ENCODE measurements around the gene C16orf74. TPM values are rescaled to one million over a fixed set of nuclear protein-coding genes. Genes with fewer than 3 reads are reported as not detected.

The C16orf74 gene
- total RNA-seq, 4 donors from 2014 or later = 1.3 TPM; not detected in 3

- peaks cover 5 to 7% (median 5%) of the 10 kb centered on the region in 3 donors for H3K27me3 ChIP-seq
- no peaks in the 10 kb centered on the region for H3K36me3 ChIP-seq
- H3K27ac ChIP-seq = no peak overlapping the region
- TF ChIP-seq POLR2A (IDR thresholded peaks at IDR 0.05) = no peak
- TF ChIP-seq, protein P1, sequence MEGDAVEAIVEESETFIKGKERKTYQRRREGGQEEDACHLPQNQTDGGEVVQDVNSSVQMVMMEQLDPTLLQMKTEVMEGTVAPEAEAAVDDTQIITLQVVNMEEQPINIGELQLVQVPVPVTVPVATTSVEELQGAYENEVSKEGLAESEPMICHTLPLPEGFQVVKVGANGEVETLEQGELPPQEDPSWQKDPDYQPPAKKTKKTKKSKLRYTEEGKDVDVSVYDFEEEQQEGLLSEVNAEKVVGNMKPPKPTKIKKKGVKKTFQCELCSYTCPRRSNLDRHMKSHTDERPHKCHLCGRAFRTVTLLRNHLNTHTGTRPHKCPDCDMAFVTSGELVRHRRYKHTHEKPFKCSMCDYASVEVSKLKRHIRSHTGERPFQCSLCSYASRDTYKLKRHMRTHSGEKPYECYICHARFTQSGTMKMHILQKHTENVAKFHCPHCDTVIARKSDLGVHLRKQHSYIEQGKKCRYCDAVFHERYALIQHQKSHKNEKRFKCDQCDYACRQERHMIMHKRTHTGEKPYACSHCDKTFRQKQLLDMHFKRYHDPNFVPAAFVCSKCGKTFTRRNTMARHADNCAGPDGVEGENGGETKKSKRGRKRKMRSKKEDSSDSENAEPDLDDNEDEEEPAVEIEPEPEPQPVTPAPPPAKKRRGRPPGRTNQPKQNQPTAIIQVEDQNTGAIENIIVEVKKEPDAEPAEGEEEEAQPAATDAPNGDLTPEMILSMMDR (IDR thresholded peaks at IDR 0.05 in 4 of 5, conservative IDR thresholded peaks at IDR 0.05 in 1 of 5) = peak in 4 of 5 experiments; percentile 65 to 73 (median 70)
- DNase-seq (peak in 1 of 2 donors; percentile 14), ATAC-seq (peak; percentile 46 to 77)
- H3K9me3 ChIP-seq = no peaks in the 10 kb centered on the region
- in situ Hi-C loops (cut with MboI; ENCODE audit: low sequenced_read_pairs in 4 of 4) (no loop called here), intact Hi-C loops (cut with DNase I; ENCODE audit: low total_unique reads) (loop anchor here (1.0 to 5.0 kb wide), 2 partner anchors 83 to 101 kb away; no protein-coding TSS in a partner anchor)
- H3K4me3 ChIP-seq = no peak overlapping the region
- H3K4me1 ChIP-seq = no peaks in the 10 kb centered on the region
Observed at GRCh38 chr16:85759631-85760419, 8.9 kb upstream of the C16orf74 start.

GRCh38 chr16:85759136-85759535 lies 8.2 kb upstream of the C16orf74 start:
- DNase-seq (no peak), ATAC-seq (no peak)
- TF ChIP-seq, protein P1 (IDR thresholded peaks at IDR 0.05 in 4 of 5, conservative IDR thresholded peaks at IDR 0.05 in 1 of 5) = no peak
- TF ChIP-seq POLR2A (IDR thresholded peaks at IDR 0.05) = no peak
- Histone ChIP-seq H3K27ac (no peak overlapping the region), H3K4me3 (no peak overlapping the region), H3K27me3 (peaks cover 5 to 7% (median 5%) of the 10 kb centered on the region in 3 donors), H3K36me3 (no peaks in the 10 kb centered on the region), H3K4me1 (no peaks in the 10 kb centered on the region), H3K9me3 (no peaks in the 10 kb centered on the region)
- intact Hi-C loops (cut with DNase I; ENCODE audit: low total_unique reads) (loop anchor here (1.0 to 5.0 kb wide), 2 partner anchors 82 to 100 kb away; no protein-coding TSS in a partner anchor), in situ Hi-C loops (cut with MboI; ENCODE audit: low sequenced_read_pairs in 4 of 4) (no loop called here)

DNA sequence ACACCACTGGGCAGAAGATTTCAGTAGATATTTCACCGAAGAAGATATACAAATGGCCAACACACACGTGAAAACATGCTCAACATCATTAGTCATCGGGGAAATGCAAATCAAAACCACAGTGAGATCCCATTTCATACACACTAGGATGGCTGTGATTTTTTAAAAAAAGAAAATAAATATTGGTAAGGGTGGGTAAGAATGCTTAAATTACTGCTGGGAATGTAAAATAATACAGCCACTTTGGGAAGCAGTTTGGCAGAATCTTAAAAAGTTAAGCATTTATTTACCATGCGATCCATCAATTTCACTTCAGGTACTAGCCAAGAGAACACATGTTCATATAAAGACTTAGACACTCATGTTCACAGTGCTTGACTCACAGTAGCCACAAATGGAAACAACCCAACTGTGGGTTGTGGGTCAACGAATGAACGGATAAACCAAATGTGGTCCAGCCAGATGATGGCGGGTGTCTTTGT lies 6.5 kb upstream of the C16orf74 start:
- ATAC-seq = no peak
- TF ChIP-seq POLR2A (IDR thresholded peaks at IDR 0.05) = no peak
- TF ChIP-seq, protein P1 (IDR thresholded peaks at IDR 0.05 in 4 of 5, conservative IDR thresholded peaks at IDR 0.05 in 1 of 5) = no peak

GRCh38 chr16:85755929-85756768 lies 5.3 kb upstream of the C16orf74 start:
- Histone ChIP-seq H3K27ac (no peak overlapping the region), H3K9me3 (no peaks in the 10 kb centered on the region), H3K36me3 (no peaks in the 10 kb centered on the region), H3K4me1 (no peaks in the 10 kb centered on the region), H3K27me3 (peaks cover 0 to 9% (median 5%) of the 10 kb centered on the region in 3 donors), H3K4me3 (no peak overlapping the region)
- intact Hi-C loops (cut with DNase I; ENCODE audit: low total_unique reads) = loop anchor here (5.0 kb wide), 1 partner anchor 79 kb away; no protein-coding TSS in a partner anchor
- no peak for ATAC-seq
- DNase-seq = no peak
- TF ChIP-seq, protein P1 (IDR thresholded peaks at IDR 0.05 in 4 of 5, conservative IDR thresholded peaks at IDR 0.05 in 1 of 5) = no peak
- no peak for TF ChIP-seq POLR2A (IDR thresholded peaks at IDR 0.05)
- in situ Hi-C loops (cut with MboI; ENCODE audit: low sequenced_read_pairs in 4 of 4) = no loop called here

More for the DNA sequence above, 6.5 kb upstream of the C16orf74 start:
- in situ Hi-C loops (cut with MboI; ENCODE audit: low sequenced_read_pairs in 4 of 4) = no loop called here
- no peak overlapping the region for H3K27ac ChIP-seq
- intact Hi-C loops (cut with DNase I; ENCODE audit: low total_unique reads) = loop anchor here (5.0 kb wide), 1 partner anchor 80 kb away; no protein-coding TSS in a partner anchor
- no peaks in the 10 kb centered on the region for H3K4me1 ChIP-seq
- no peaks in the 10 kb centered on the region for H3K9me3 ChIP-seq
- no peak for DNase-seq
- H3K27me3 ChIP-seq = peaks cover 5 to 7% (median 5%) of the 10 kb centered on the region in 3 donors
- H3K4me3 ChIP-seq = no peak overlapping the region
- H3K36me3 ChIP-seq = no peaks in the 10 kb centered on the region

Data from gastrocnemius medialis (tissue), 4 donors.